Cardiac ventricle fibroblast (primary cell): ENCODE results near the gene BTBD18. TPM values are rescaled to one million over a fixed set of nuclear protein-coding genes. Genes with fewer than 3 reads are reported as not detected.

Source experiments
- total RNA-seq: library from RNA; depleted of rRNA; stranded (reverse); fragments of >200 nt; gene quantifications from 2 replicates; pipeline ENCODE4 v1.2.3, GENCODE V29; 2015

Gene BTBD18, protein sequence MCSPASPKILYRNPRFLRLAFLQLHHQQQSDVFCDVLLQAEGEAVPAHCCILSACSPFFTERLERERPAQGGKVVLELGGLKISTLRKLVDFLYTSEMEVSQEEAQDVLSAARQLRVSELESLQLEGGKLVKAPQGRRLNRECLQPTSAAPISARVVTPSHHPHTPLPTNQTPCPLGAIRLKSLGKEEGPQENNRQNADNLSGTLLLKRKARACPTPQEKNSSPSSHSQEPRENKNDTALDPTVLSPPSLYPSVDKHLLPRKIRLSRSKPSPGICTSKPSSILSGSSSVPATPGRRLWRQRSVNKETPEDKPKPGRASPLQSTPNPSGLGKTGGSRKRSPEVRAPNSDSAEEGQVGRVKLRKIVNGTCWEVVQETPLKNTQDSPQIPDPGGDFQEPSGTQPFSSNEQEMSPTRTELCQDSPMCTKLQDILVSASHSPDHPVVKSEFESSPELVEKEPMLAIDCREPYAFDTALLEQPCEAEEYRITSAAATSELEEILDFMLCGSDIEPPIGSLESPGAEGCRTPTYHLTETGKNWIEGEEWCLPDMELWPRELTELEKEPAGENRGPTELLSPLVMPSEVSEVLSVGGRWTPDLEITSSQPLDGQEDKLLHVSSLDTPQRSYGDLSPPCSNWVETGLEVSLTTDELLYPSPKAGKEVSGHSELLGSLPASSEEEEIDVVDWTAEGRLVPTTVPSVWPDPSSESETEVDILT
- total RNA-seq, result not detected in 2 replicates

GRCh38 chr11:57751676-57752253, at the start of gene BTBD18:
Gene BTBD18, minus strand, starts transcription at chr11:57751819. Its CDS starts 631 bp downstream, at chr11:57751188.

GRCh38 chr11:57761301-57762234, 9.9 kb upstream of the BTBD18 start, which contains the start of gene CTNND1:
Gene CTNND1, plus strand, starts transcription at chr11:57761802. Its CDS starts 29,677 bp downstream, at chr11:57791479.

GRCh38 chr11:57741132-57742086, 10.2 kb downstream of the BTBD18 start, which contains the start of gene SELENOH:
Gene SELENOH, plus strand, starts transcription at chr11:57741491. Its CDS starts 105 bp downstream, at chr11:57741596.

DNA sequence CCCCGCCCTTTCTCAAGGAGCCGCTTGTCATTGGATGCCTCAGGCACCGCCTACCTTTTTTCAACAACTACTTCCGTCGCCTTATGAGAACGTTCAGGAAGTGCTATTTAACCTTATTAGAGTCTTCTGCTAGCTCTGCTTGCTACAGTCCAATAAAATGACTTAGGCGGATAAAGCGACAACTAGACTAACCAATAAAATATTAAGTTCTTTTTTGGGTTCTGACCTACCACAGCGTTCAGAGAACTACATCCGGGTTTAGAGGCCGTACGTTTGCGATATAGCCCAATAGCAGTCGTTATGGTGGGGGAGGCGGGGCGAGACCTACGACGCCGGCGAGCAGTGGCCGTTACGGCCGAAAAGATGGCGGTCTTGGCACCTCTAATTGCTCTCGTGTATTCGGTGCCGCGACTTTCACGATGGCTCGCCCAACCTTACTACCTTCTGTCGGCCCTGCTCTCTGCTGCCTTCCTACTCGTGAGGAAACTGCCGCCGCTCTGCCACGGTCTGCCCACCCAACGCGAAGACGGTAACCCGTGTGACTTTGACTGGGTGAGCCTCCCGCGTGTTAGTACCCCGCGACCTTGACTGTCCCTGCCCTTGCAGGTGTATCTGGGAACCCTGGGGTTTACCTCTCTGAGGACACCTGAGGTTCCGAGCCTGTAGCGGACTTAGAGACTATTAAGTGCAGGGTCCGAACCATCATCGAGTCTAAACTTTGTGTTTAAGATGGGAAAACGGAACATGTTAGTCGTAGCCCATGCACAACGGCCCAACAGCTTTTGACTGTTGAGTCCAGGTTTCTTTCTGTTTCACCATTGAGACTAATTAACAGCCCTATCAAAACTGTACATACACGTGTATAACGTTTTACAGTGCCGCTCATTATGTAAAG, 39.1 kb downstream of the BTBD18 start, which contains the start of gene TMX2:
Gene TMX2 (plus strand): TSS at position 338 of the 895 bp plus-strand sequence. CDS start 26 bp downstream, at position 364.

DNA sequence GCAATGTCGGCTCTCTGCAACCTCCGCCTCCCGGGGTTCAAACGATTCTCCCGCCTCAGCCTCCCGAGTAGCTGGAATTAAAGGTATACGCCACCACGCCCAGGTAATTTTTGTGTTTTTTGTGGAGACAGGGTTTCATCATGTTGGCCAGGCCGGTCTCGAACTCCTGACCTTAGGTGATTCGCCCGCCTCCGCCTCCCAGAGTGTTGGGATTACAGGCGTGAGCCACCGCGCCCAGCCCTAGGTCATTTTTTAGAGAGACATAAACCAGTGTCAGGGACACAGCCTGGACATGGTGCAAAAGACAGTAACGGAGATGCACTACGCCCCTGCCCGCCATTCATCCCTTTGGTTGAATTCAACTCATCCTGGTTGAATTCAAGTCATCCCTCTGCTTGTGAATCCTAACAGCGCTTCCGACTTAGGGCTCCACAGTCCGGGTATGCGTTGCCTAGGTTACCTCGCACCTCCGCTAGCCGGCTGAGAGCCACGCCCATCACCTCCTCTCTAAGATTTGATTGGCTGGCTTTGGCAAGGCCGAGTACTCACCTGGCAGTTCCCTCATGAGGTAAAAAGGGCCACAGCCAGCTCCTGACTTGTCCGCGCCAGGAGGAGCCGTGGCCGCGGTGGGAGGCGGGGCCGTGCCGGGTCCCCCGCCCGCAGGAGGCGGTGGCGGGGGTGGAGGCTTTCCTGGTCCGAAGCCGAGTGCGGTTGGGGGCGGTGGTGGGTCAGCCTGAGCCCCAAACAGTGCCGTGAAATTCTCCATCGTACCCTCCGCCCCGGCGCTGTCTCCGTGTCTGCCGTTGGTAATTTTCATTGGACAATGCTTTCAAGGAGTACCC, 40.0 kb downstream of the BTBD18 start, which contains the start of gene MED19:
Gene MED19 (minus strand): TSS at position 802 of the 842 bp plus-strand sequence. CDS start 36 bp downstream, at position 766.

Other genes with a start within 250 kb of the BTBD18 start
- 23.5 and 25.3 TPM in 2 replicates for gene SLC43A1, start 236.1 kb downstream of the BTBD18 start, total RNA-seq
- gene TIMM10, start 221.1 kb downstream of the BTBD18 start, total RNA-seq, result 22.4 and 34.1 TPM in 2 replicates
- not detected in 2 replicates for gene SMTNL1, start 214.2 kb downstream of the BTBD18 start, total RNA-seq
- gene UBE2L6, start 184.1 kb downstream of the BTBD18 start, total RNA-seq, result 74.5 and 81.5 TPM in 2 replicates
- 762 and 840 TPM in 2 replicates for gene SERPING1, start 154.1 kb downstream of the BTBD18 start, total RNA-seq
- gene YPEL4, start 101.9 kb downstream of the BTBD18 start, total RNA-seq, result 2.5 and 3.2 TPM in 2 replicates
- gene CLP1, start 94.1 kb downstream of the BTBD18 start, total RNA-seq, result 11.0 and 14.3 TPM in 2 replicates
- 35.6 and 36.6 TPM in 2 replicates for gene ZDHHC5, start 83.7 kb downstream of the BTBD18 start, total RNA-seq
- gene MED19, start 39.6 kb downstream of the BTBD18 start, total RNA-seq, result 10.5 TPM in 2 replicates
- gene TMX2, start 39.2 kb downstream of the BTBD18 start, total RNA-seq, result 38.9 and 56.1 TPM in 2 replicates
- 99.1 and 104 TPM in 2 replicates for gene SELENOH, start 10.3 kb downstream of the BTBD18 start, total RNA-seq
- 59.2 and 68.4 TPM in 2 replicates for gene CTNND1, start 10.0 kb upstream of the BTBD18 start, total RNA-seq